Measurements from ENCODE around the gene MPO.

MPO gene

GRCh38 chr17:58280480-58281217 lies at the start of gene MPO:
TSS of gene MPO (minus strand) at chr17:58280935. CDS start at chr17:58280758, 177 bp downstream.
- Histone ChIP-seq H3K27me3 (ENCODE audit: control insufficient read depth, insufficient read depth, low read length) (no peaks in the 10 kb centered on the region), H3K4me2 (ENCODE audit: low read length) (no peak within 1 kb of the TSS), H3K79me2 (no peaks in the 10 kb centered on the region), H3K4me3 (ENCODE audit: low read depth, low read length) (no peak within 1 kb of the TSS), H3K9ac (no peak within 1 kb of the TSS), H2AFZ (no peak within 1 kb of the TSS), H3K36me3 (ENCODE audit: control insufficient read depth, insufficient read depth, low read length) (no peaks in the 10 kb centered on the region), H3K4me1 (no peaks in the 10 kb centered on the region), H3K9me3 (ENCODE audit: control insufficient read depth, low read length) (no peaks in the 10 kb centered on the region), H3K27ac (no peak within 1 kb of the TSS)
- TF ChIP-seq CTCF (IDR thresholded peaks at IDR 0.05), result no peak

- Histone ChIP-seq H3K27ac (no peak overlapping the region), H2AFZ (no peak overlapping the region), H3K4me1 (peaks cover 4% of the 10 kb centered on the region), H3K4me2 (ENCODE audit: low read length) (no peak overlapping the region), H3K9ac (no peak overlapping the region), H3K9me3 (ENCODE audit: control insufficient read depth, low read length) (no peaks in the 10 kb centered on the region), H3K79me2 (no peaks in the 10 kb centered on the region), H3K27me3 (ENCODE audit: control insufficient read depth, insufficient read depth, low read length) (no peaks in the 10 kb centered on the region), H3K36me3 (ENCODE audit: control insufficient read depth, insufficient read depth, low read length) (no peaks in the 10 kb centered on the region), H3K4me3 (ENCODE audit: low read depth, low read length) (no peak overlapping the region)
- TF ChIP-seq CTCF (IDR thresholded peaks at IDR 0.05), result no peak
Observed at GRCh38 chr17:58329810-58330537, 49.2 kb upstream of the MPO start.

GRCh38 chr17:58329035-58329809 lies 48.5 kb upstream of the MPO start:
- Histone ChIP-seq H3K4me3 (ENCODE audit: low read depth, low read length) (no peak overlapping the region), H3K4me1 (peaks cover 5% of the 10 kb centered on the region), H3K27me3 (ENCODE audit: control insufficient read depth, insufficient read depth, low read length) (no peaks in the 10 kb centered on the region), H3K27ac (no peak overlapping the region), H3K36me3 (ENCODE audit: control insufficient read depth, insufficient read depth, low read length) (no peaks in the 10 kb centered on the region), H3K9me3 (ENCODE audit: control insufficient read depth, low read length) (no peaks in the 10 kb centered on the region), H3K9ac (no peak overlapping the region), H3K4me2 (ENCODE audit: low read length) (no peak overlapping the region), H2AFZ (no peak overlapping the region), H3K79me2 (no peaks in the 10 kb centered on the region)
- TF ChIP-seq CTCF (IDR thresholded peaks at IDR 0.05), result peak; percentile 13

DNA sequence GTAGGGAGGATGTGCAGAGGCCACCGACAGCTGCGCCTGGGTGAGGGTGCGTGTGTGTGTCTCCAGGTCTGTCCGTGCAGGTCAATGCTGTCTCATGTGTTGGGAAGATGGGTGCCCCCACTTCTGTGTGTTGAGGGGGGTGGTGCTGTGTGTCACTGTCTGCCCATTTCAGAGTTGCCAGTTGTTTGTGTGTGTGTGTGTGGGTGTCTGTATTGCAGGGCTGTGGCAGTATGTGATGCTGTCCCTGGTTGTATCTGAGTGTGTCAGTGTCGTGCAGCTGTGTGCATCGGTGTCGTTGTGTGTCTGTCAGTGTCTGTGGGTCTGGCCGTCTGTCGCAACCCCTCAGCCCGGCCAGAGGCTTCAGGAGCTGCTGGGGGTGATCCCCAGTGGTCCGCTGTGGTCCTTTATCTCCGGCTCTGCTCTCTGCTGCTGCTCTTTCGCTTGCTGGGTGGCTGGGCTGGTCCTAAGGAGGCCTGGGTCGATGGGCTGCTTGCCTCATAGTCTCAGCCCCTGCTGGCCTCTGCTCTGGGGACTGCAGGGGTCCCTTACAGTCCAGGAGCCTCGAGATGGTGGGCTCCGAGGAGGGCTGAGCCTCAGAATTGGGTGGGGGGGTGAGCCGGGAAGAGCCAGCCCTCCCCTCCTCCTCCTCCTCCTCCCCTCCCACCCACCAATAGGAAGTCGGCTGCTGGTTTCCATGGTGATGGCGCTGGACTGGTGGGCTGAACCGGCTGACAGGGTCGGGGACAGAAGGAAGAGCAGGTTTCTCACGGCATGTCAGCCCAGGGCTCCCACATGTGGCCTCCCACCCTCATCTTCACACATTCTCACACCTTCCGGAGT lies 47.7 kb upstream of the MPO start, which contains the start of gene TSPOAP1:
TSPOAP1 (minus strand) TSS at position 601 of the 840 bp plus-strand sequence. CDS start 875 bp downstream, outside the sequence.
- Histone ChIP-seq H3K4me3 (ENCODE audit: low read depth, low read length) (no peak within 1 kb of the TSS), H3K4me1 (peaks cover 8% of the 10 kb centered on the region), H2AFZ (no peak within 1 kb of the TSS), H3K27me3 (ENCODE audit: control insufficient read depth, insufficient read depth, low read length) (no peaks in the 10 kb centered on the region), H3K4me2 (ENCODE audit: low read length) (no peak within 1 kb of the TSS), H3K9ac (no peak within 1 kb of the TSS), H3K36me3 (ENCODE audit: control insufficient read depth, insufficient read depth, low read length) (no peaks in the 10 kb centered on the region), H3K79me2 (no peaks in the 10 kb centered on the region), H3K27ac (no peak within 1 kb of the TSS), H3K9me3 (ENCODE audit: control insufficient read depth, low read length) (no peaks in the 10 kb centered on the region)
- no peak for TF ChIP-seq CTCF (IDR thresholded peaks at IDR 0.05)
